CD4-positive, CD25-positive, alpha-beta regulatory T cell (primary cell): ENCODE results near the gene TNFSF11. TPM values are rescaled to one million over a fixed set of nuclear protein-coding genes. Genes with fewer than 3 reads are reported as not detected.

Source experiments
- ATAC-seq, 2 donors: fragments of 150-1000 bp; cut with Tn5 transposase; one replicate each; pipeline ENCODE4 v1.10.0; 2021; ENCODE audit warnings: low read depth in 2 of 2, moderate number of reproducible peaks in 2 of 2, moderate library complexity in 1 of 2
- DNase-seq, 3 donors: peaks; one replicate each; pipeline versions ENCODE4 v3.0.0 to v3.0.0-alpha.2; 2012 to 2022; ENCODE audit warnings: mixed read lengths in 1 of 3
- H3K27ac ChIP-seq: one replicate; pipeline ENCODE4 v1.7.0; 2013; ENCODE audit warnings: mild to moderate bottlenecking, low read length; ENCODE audit not compliant: insufficient read depth, poor library complexity, severe bottlenecking
- H3K27me3 ChIP-seq: one replicate; pipeline ENCODE4 v1.7.0; 2013; ENCODE audit warnings: low read length; ENCODE audit not compliant: control insufficient read depth, insufficient read depth
- H3K36me3 ChIP-seq: one replicate; pipeline ENCODE4 v1.7.0; 2013; ENCODE audit warnings: mild to moderate bottlenecking, low read length, moderate library complexity; ENCODE audit not compliant: control insufficient read depth, insufficient read depth
- H3K4me1 ChIP-seq: 2 replicates; pipeline ENCODE4 v1.7.0; 2013; ENCODE audit warnings: mild to moderate bottlenecking, low read length; ENCODE audit not compliant: insufficient read depth, control insufficient read depth, poor library complexity, severe bottlenecking
- H3K4me3 ChIP-seq: one replicate; pipeline ENCODE4 v1.7.0; 2013; ENCODE audit warnings: low read depth, mild to moderate bottlenecking, low read length, moderate library complexity
- H3K9me3 ChIP-seq, 2 experiments: 1 replicate in 1 of 2; 2 replicates in 1 of 2; pipeline ENCODE4 v1.7.0; 2013; ENCODE audit warnings: low read length in 2 of 2, mild to moderate bottlenecking in 1 of 2, moderate library complexity in 1 of 2; ENCODE audit not compliant: control insufficient read depth in 2 of 2
- H3K27ac Mint-ChIP-seq, 3 donors: one replicate each; pipeline ENCODE4 v1.8.0; 2020 to 2022; ENCODE audit warnings: mild to moderate bottlenecking in 3 of 3, mixed read lengths in 3 of 3, moderate library complexity in 2 of 3
- H3K27me3 Mint-ChIP-seq: one replicate; pipeline ENCODE4 v1.8.0; 2022; ENCODE audit warnings: mild to moderate bottlenecking, mixed read lengths
- H3K36me3 Mint-ChIP-seq: one replicate; pipeline ENCODE4 v1.8.0; 2020; ENCODE audit warnings: mixed read lengths
- H3K4me1 Mint-ChIP-seq, 4 donors: one replicate each; pipeline ENCODE4 v1.8.0; 2020 to 2022; ENCODE audit warnings: mixed read lengths in 4 of 4, mild to moderate bottlenecking in 1 of 4
- H3K4me3 Mint-ChIP-seq, 4 donors: one replicate each; pipeline ENCODE4 v1.8.0; 2020 to 2022; ENCODE audit warnings: mild to moderate bottlenecking in 4 of 4, mixed read lengths in 4 of 4, moderate library complexity in 3 of 4
- H3K9me3 Mint-ChIP-seq, 7 donors: one replicate each; pipeline ENCODE4 v1.8.0; 2020 to 2022; ENCODE audit warnings: mixed read lengths in 7 of 7, mild to moderate bottlenecking in 3 of 7, moderate library complexity in 2 of 7
- polyA plus RNA-seq, 4 donors: library from polyadenylated mRNA; unstranded; fragments of 300-500 nt; fragmentation: Illumina TruSeq; gene quantifications; one replicate each; pipeline ENCODE4 v1.2.3, GENCODE V29; 2021
- total RNA-seq: library from RNA; stranded (reverse); gene quantifications from one replicate; pipeline ENCODE4 v1.2.3, GENCODE V29; 2022

TNFSF11 gene
- total and polyA plus RNA-seq, 5 donors from 2014 or later = 0.13 to 1.3 (median 0.23) TPM; not detected in 2

- H3K4me1 Mint-ChIP-seq = peaks cover 5 to 8% (median 6%) of the 10 kb centered on the region in 4 donors
- Histone ChIP-seq H3K27ac (no peak overlapping the region), H3K4me3 (no peak overlapping the region)
Observed at GRCh38 chr13:42580644-42581043, 6.7 kb downstream of the TNFSF11 start.

GRCh38 chr13:42581427-42581826, 7.5 kb downstream of the TNFSF11 start:
- no peak for DNase-seq
- Mint-ChIP-seq H3K36me3 (no peaks in the 10 kb centered on the region), H3K27ac (no peak overlapping the region), H3K4me1 (peaks cover 0 to 5% (median 3%) of the 10 kb centered on the region in 4 donors), H3K27me3 (peaks cover 10% of the 10 kb centered on the region), H3K9me3 (no peaks in the 10 kb centered on the region), H3K4me3 (no peak overlapping the region)
- Histone ChIP-seq H3K36me3 (no peaks in the 10 kb centered on the region), H3K4me1 (no peaks in the 10 kb centered on the region), H3K9me3 (no peaks in the 10 kb centered on the region), H3K27me3 (peaks cover 2% of the 10 kb centered on the region), H3K4me3 (no peak overlapping the region), H3K27ac (no peak overlapping the region)
- no peak for ATAC-seq

More at GRCh38 chr13:42580644-42581043, 6.7 kb downstream of the TNFSF11 start:
- ATAC-seq = no peak
- no peak for DNase-seq
- H3K4me3 Mint-ChIP-seq = no peak overlapping the region
- no peaks in the 10 kb centered on the region for H3K9me3 Mint-ChIP-seq
- Histone ChIP-seq H3K4me1 (peaks cover 2% of the 10 kb centered on the region), H3K27me3 (peaks cover 7% of the 10 kb centered on the region), H3K9me3 (no peaks in the 10 kb centered on the region), H3K36me3 (no peaks in the 10 kb centered on the region)
- no peak overlapping the region for H3K27ac Mint-ChIP-seq
- H3K27me3 Mint-ChIP-seq = peaks cover 12% of the 10 kb centered on the region
- H3K36me3 Mint-ChIP-seq = no peaks in the 10 kb centered on the region

- ATAC-seq (no peak), DNase-seq (no peak)
- Mint-ChIP-seq H3K36me3 (no peaks in the 10 kb centered on the region), H3K27ac (no peak overlapping the region), H3K4me1 (no peaks in the 10 kb centered on the region), H3K9me3 (no peaks in the 10 kb centered on the region), H3K27me3 (no peaks in the 10 kb centered on the region), H3K4me3 (no peak overlapping the region)
- Histone ChIP-seq H3K9me3 (no peaks in the 10 kb centered on the region), H3K36me3 (no peaks in the 10 kb centered on the region), H3K4me1 (no peaks in the 10 kb centered on the region), H3K27ac (no peak overlapping the region), H3K4me3 (no peak overlapping the region), H3K27me3 (no peaks in the 10 kb centered on the region)
Observed at GRCh38 chr13:42591602-42592001, 17.6 kb downstream of the TNFSF11 start.

DNA sequence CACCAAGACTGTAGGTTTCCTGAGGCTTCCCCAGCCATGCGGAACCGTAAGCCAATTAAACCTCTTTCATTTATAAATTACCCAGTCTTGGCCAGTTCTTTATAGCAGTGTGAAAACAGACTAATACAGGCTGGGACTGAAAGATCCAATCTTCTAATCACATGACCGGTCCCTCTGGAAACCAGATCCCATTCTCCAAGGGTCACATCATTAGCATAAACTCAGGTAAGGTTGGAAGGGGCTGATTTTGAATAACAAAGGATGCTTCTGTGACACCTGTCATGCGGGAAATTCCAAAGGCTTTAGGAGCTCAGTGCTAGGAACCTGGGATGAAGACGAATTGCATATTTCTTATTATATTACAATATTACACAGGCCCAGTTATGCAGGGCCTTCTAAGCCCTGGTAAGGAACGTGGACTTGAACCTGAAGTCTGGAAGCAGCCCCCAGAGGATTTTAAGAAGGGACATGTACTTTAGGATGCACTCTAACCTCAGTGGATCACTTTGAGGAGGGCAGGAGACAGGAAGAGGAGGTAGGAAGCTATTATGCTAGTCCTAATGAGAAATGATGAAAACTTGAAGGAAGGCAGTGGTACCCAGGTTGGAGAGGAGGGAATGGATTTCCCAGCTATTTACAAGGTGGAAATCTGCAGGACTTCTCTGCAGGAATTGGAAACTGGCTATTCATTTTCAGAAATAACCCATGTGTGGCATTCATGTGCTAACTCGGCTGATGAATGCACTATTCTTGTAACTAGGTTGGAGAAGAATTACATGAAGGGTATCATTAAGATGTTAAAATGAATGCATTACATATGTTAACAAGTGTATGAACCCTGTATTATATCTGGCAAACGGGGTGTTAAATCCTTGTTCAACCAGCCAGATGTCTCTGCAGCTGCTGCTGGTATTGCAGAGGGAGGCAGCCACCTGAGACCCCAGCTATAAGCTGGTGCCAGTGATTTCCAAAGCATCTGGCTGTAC, 19.3 kb downstream of the TNFSF11 start:
- Mint-ChIP-seq H3K4me1 (no peaks in the 10 kb centered on the region), H3K4me3 (no peak overlapping the region), H3K27ac (no peak overlapping the region), H3K9me3 (no peaks in the 10 kb centered on the region), H3K36me3 (no peaks in the 10 kb centered on the region), H3K27me3 (no peaks in the 10 kb centered on the region)
- DNase-seq = no peak
- no peak for ATAC-seq
- H3K9me3 ChIP-seq = no peaks in the 10 kb centered on the region
- no peaks in the 10 kb centered on the region for H3K27me3 ChIP-seq
- H3K4me1 ChIP-seq = no peaks in the 10 kb centered on the region
- H3K4me3 ChIP-seq = no peak overlapping the region
- no peaks in the 10 kb centered on the region for H3K36me3 ChIP-seq
- H3K27ac ChIP-seq = no peak overlapping the region

GRCh38 chr13:42594481-42595252, 20.7 kb downstream of the TNFSF11 start:
- Histone ChIP-seq H3K27me3 (no peaks in the 10 kb centered on the region), H3K4me3 (no peak overlapping the region), H3K27ac (no peak overlapping the region), H3K9me3 (no peaks in the 10 kb centered on the region), H3K36me3 (no peaks in the 10 kb centered on the region), H3K4me1 (no peaks in the 10 kb centered on the region)
- ATAC-seq = no peak
- no peaks in the 10 kb centered on the region for H3K27me3 Mint-ChIP-seq
- H3K9me3 Mint-ChIP-seq = no peaks in the 10 kb centered on the region
- peak; percentile 7 to 69 (median 48) for DNase-seq
- peak overlapping the region in 1 of 3 donors; percentile 35 for H3K27ac Mint-ChIP-seq
- no peaks in the 10 kb centered on the region for H3K36me3 Mint-ChIP-seq
- H3K4me1 Mint-ChIP-seq = no peaks in the 10 kb centered on the region
- H3K4me3 Mint-ChIP-seq = no peak overlapping the region

GRCh38 chr13:42595253-42595571, 21.3 kb downstream of the TNFSF11 start:
- Mint-ChIP-seq H3K4me1 (no peaks in the 10 kb centered on the region), H3K9me3 (no peaks in the 10 kb centered on the region), H3K4me3 (no peak overlapping the region), H3K27me3 (no peaks in the 10 kb centered on the region), H3K27ac (peak overlapping the region in 1 of 3 donors; percentile 35), H3K36me3 (no peaks in the 10 kb centered on the region)
- H3K36me3 ChIP-seq = no peaks in the 10 kb centered on the region
- H3K9me3 ChIP-seq = no peaks in the 10 kb centered on the region
- H3K27me3 ChIP-seq = no peaks in the 10 kb centered on the region
- no peaks in the 10 kb centered on the region for H3K4me1 ChIP-seq
- DNase-seq (no peak), ATAC-seq (no peak)
- H3K4me3 ChIP-seq = no peak overlapping the region
- no peak overlapping the region for H3K27ac ChIP-seq

DNA sequence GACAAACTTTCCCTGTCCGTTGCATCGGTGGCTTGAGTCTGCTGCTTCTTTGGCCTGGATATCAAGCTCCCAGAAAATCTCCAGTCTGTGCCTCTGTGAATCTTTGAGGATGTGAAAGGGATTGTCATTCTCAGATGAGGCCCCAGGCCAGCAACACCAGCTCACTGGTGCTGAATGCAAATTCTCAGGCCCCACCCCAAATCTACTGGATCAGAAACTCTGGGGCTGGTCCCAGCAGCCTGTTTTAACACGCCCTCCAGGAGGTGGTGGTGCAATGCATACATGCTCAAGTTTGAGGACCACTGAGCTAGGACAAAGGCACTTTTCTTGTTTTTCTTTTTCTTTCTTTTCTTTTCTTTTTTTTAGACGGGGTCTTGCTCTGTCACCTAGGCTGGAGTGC, 23.6 kb downstream of the TNFSF11 start:
- Histone ChIP-seq H3K4me1 (no peaks in the 10 kb centered on the region), H3K4me3 (no peak overlapping the region), H3K27ac (no peak overlapping the region), H3K9me3 (no peaks in the 10 kb centered on the region), H3K27me3 (no peaks in the 10 kb centered on the region), H3K36me3 (no peaks in the 10 kb centered on the region)
- Mint-ChIP-seq H3K27ac (no peak overlapping the region), H3K27me3 (no peaks in the 10 kb centered on the region), H3K9me3 (no peaks in the 10 kb centered on the region), H3K4me3 (no peak overlapping the region), H3K36me3 (no peaks in the 10 kb centered on the region), H3K4me1 (peaks cover 0 to 6% (median 0%) of the 10 kb centered on the region in 4 donors)
- ATAC-seq (no peak), DNase-seq (no peak)
